Stimulated activated CD8-positive, alpha-beta memory T cell treated with anti-CD3 and anti-CD28 coated beads, Interleukin-4, amount 100 ng/mL, for 1 hour (primary cell): Measurements from ENCODE around the gene SHISAL2A.

ENCODE experiments used
- DNase-seq, 2 donors: peaks; one replicate each; pipeline ENCODE4 v3.0.0-alpha.2; 2020; ENCODE audit warnings: low read depth in 2 of 2, low spot score in 1 of 2

The SHISAL2A gene

DNA sequence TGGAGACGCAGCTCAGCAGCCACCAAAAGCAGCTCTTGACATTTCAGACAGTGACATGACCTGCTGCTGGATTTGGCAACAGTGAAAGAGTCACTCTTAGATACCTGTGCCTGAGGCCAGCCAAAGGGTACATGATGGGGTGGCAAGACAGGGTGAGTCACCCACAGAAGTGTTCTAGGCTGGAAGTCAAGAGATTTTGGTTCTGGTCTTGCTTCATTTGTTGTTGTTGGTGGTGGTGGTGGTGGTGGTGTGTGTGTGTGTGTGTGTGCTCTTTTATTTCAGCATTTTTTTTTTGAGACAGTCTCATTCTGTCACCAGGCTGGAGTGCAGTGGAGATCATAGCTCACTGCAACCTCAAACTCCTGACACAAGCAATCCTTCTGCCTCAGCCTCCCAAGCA lies 25.8 kb downstream of the SHISAL2A start:
- no peak for DNase-seq

- no peak for DNase-seq
These were observed 26.4 kb downstream of the SHISAL2A start for GRCh38 chr1:52659356-52659755.

GRCh38 chr1:52659851-52660596 lies 27.1 kb downstream of the SHISAL2A start:
- DNase-seq = no peak

DNA sequence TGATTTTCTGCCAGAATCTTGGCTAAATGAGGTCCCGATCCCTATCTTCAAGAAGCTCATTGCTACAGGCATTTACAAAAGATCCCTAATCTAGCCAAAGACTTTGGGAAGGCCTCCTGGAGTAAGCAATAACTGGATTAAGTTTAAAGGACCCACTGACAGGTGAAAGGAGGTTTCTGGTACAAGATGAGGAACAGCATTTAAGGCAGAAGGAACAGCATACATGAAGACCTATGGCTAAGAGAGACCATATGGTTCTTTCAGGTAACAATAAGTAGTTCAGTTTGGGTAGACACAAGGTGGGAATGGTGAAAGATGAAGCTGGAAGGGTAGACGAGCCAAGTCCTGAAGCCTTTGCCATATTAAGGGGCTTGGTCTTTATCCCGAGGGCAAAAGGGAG lies 27.8 kb downstream of the SHISAL2A start:
- no peak for DNase-seq

DNA sequence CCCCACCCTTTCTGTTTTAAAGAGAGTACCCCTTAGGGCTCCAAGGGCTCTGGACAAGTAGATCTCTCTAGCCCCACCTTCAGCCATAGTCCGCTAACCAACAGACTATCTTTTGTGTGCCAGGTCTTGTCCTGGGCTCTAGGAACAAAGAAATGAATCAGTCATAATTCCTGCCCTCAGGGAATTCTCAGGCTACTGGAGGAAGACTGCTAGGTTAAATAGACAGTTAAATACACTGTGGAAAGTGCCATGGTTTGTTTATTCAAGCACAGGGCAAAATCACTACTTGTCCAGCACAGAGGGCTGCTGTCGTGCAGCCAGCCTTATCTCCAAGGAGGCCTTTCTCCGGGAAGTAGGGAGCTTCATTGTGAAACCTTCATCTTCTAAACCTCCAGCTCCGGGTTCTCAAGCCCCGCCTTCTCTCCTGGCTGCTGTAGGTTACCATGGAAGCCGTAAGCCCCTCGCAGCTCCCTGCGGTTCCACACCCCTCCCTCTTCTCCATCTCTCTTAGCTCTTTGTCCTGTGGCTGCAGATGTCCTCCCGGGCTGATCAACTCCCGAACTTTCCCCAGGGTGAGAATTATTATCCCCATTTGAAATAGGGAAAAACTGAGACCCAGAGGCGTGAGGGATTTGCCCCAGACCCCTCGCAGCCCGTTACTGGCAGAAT lies 29.8 kb downstream of the SHISAL2A start:
- DNase-seq = no peak

GRCh38 chr1:52663716-52664115 lies 30.7 kb downstream of the SHISAL2A start:
- DNase-seq = no peak

- DNase-seq = no peak
These were observed 32.3 kb downstream of the SHISAL2A start for GRCh38 chr1:52665006-52665941.

GRCh38 chr1:52667290-52667689 lies 34.3 kb downstream of the SHISAL2A start:
- DNase-seq = no peak

GRCh38 chr1:52667984-52668383 lies 35.0 kb downstream of the SHISAL2A start:
- no peak for DNase-seq

- DNase-seq = no peak
These were observed 35.7 kb downstream of the SHISAL2A start for GRCh38 chr1:52668711-52669110.

DNA sequence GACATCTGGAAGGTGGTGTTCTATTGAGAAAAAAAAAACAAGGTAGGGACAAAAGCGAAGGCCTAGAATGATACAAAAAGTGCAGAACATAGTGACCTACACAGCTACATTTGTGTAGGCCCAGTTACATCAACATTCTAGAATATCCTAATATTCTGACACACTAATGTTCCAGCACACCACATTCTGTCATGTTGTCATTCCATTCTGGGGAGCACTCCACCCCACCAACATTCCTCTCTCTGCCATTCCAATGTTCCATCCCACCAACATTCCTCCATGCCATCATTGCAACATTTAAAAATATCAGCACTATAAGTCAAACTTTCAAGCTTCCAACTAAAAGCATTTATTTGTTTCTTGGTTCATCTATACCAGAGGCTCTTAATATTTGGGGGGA lies 36.7 kb downstream of the SHISAL2A start:
- DNase-seq = no peak

GRCh38 chr1:52670604-52671003 lies 37.6 kb downstream of the SHISAL2A start:
- DNase-seq = no peak

- no peak for DNase-seq
These were observed 40.0 kb downstream of the SHISAL2A start for GRCh38 chr1:52672946-52673345.

GRCh38 chr1:52673513-52673912 lies 40.5 kb downstream of the SHISAL2A start:
- no peak for DNase-seq

- no peak for DNase-seq
These were observed 41.8 kb downstream of the SHISAL2A start for GRCh38 chr1:52674497-52675384.

DNA sequence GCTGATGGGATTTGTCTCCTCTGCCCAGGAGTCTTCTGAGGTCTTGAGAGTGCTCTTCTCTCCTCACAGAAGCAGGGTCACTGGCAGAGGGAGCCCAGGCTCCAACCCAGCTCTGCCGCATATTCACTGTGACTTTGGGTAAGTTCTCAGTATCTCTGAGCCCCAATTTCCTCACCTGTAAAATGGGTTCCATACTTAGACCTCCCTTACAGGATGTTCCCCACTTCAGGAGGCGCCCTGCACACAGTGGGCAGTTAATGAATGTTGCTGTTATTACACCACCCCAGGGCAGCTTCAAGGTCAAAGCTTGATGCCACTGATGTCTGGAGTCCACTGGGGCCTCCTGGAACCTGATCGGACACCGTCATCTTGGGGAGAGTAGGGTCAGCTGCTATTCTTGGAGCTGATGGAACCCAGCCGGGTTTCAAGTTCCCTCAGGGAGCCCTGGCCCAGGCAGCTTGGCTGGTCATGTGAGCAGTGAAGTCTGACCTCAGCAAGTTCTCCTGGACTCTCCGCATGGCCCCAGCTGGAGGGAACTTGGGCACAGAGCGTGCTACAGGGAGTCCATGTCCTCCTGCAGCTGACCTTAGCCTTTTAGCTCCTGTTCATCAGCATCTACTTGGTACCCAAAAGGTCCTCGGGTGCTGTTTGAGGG lies 43.4 kb downstream of the SHISAL2A start:
- no peak for DNase-seq

- DNase-seq = no peak
These were observed 44.3 kb downstream of the SHISAL2A start for GRCh38 chr1:52677076-52677806.

GRCh38 chr1:52679048-52679447 lies 46.1 kb downstream of the SHISAL2A start:
- no peak for DNase-seq

GRCh38 chr1:52679498-52679897 lies 46.5 kb downstream of the SHISAL2A start:
- no peak for DNase-seq

DNA sequence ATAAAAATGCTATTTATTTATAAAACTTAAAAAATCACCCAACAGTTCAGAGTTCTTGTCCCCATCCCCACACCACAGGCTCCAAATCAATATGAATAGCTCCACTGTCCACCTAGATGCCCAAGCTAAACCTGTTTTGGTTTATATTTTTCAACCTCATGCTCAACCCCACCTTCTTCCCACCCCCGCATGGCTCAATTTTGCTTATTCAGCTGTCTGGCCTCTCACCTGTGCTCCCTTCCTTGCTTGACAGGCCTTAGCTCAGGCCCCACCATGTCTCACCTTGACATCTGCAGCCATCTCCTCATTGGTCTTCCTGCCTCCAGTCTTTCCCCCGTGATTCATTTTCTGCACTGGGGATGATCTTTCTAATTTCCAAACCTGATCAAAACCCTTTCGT lies 47.4 kb downstream of the SHISAL2A start:
- no peak for DNase-seq
